ENCODE measurements around the gene TMEM119.

Gene TMEM119

GRCh38 chr12:108616941-108617858, 19.3 kb upstream of the TMEM119 start:
- peak; percentile 37 to 71 for DNase-seq (ENCODE audit: low read depth in 1 of 2, low spot score in 1 of 2)

- no peak for DNase-seq (ENCODE audit: low read depth in 1 of 2, low spot score in 1 of 2)
Measured at GRCh38 chr12:108616359-108616758, 18.5 kb upstream of the TMEM119 start.

- no peak for DNase-seq (ENCODE audit: low read depth in 1 of 2, low spot score in 1 of 2)
Measured at GRCh38 chr12:108615918-108616317, 18.0 kb upstream of the TMEM119 start.

- DNase-seq (ENCODE audit: low read depth in 1 of 2, low spot score in 1 of 2) = no peak
Measured at GRCh38 chr12:108614639-108615038, 16.8 kb upstream of the TMEM119 start.

GRCh38 chr12:108614041-108614440, 16.2 kb upstream of the TMEM119 start:
- no peak for DNase-seq (ENCODE audit: low read depth in 1 of 2, low spot score in 1 of 2)

GRCh38 chr12:108613548-108613947, 15.7 kb upstream of the TMEM119 start:
- no peak for DNase-seq (ENCODE audit: low read depth in 1 of 2, low spot score in 1 of 2)

- no peak for DNase-seq (ENCODE audit: low read depth in 1 of 2, low spot score in 1 of 2)
Measured at GRCh38 chr12:108612788-108613282, 15.0 kb upstream of the TMEM119 start.

- no peak for DNase-seq (ENCODE audit: low read depth in 1 of 2, low spot score in 1 of 2)
Measured at GRCh38 chr12:108611884-108612415, 14.1 kb upstream of the TMEM119 start.

GRCh38 chr12:108610856-108611605, 13.1 kb upstream of the TMEM119 start:
- no peak for DNase-seq (ENCODE audit: low read depth in 1 of 2, low spot score in 1 of 2)

- no peak for DNase-seq (ENCODE audit: low read depth in 1 of 2, low spot score in 1 of 2)
Measured at GRCh38 chr12:108610336-108610815, 12.5 kb upstream of the TMEM119 start.

GRCh38 chr12:108609537-108610335, 11.9 kb upstream of the TMEM119 start:
- no peak for DNase-seq (ENCODE audit: low read depth in 1 of 2, low spot score in 1 of 2)

- DNase-seq (ENCODE audit: low read depth in 1 of 2, low spot score in 1 of 2) = no peak
Measured at GRCh38 chr12:108608616-108609015, 10.7 kb upstream of the TMEM119 start.

- no peak for DNase-seq (ENCODE audit: low read depth in 1 of 2, low spot score in 1 of 2)
Measured at GRCh38 chr12:108607981-108608600, 10.2 kb upstream of the TMEM119 start.

- no peak for DNase-seq (ENCODE audit: low read depth in 1 of 2, low spot score in 1 of 2)
Measured at GRCh38 chr12:108606492-108606891, 8.6 kb upstream of the TMEM119 start.

- no peak for DNase-seq (ENCODE audit: low read depth in 1 of 2, low spot score in 1 of 2)
Measured at GRCh38 chr12:108605690-108606406, 8.0 kb upstream of the TMEM119 start.

GRCh38 chr12:108605000-108605689, 7.3 kb upstream of the TMEM119 start:
- DNase-seq (ENCODE audit: low read depth in 1 of 2, low spot score in 1 of 2) = no peak

- no peak for DNase-seq (ENCODE audit: low read depth in 1 of 2, low spot score in 1 of 2)
Measured at GRCh38 chr12:108604208-108604941, 6.5 kb upstream of the TMEM119 start.

GRCh38 chr12:108603743-108604142, 5.9 kb upstream of the TMEM119 start:
- no peak for DNase-seq (ENCODE audit: low read depth in 1 of 2, low spot score in 1 of 2)
